CD4-positive, alpha-beta T cell treated with Interleukin-17A for 1 hour (primary cell): ENCODE measurements around the gene ST3GAL3.

Experiments
- DNase-seq: peaks from one replicate; pipeline ENCODE4 v3.0.0-alpha.2; 2020

The ST3GAL3 gene

DNA sequence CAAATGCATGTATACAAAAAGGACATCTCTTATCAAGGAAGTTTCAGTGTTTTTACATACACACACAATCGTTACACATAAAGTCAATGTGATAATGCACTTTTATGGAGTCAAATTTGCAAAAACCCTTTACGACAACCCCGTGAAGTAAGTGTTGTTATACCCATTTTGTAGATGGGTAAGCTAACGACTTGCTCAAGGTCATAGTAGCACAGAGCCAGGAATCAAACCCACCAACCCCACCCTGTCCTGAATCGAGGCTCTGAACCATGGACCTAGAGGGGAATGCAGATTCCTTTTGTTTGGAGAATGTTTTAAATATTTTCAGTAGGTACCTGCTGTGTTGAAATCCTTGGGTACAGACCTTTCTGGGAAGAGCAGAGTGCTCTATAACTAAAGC is 148.9 kb downstream of the ST3GAL3 start:
- DNase-seq, result no peak

DNA sequence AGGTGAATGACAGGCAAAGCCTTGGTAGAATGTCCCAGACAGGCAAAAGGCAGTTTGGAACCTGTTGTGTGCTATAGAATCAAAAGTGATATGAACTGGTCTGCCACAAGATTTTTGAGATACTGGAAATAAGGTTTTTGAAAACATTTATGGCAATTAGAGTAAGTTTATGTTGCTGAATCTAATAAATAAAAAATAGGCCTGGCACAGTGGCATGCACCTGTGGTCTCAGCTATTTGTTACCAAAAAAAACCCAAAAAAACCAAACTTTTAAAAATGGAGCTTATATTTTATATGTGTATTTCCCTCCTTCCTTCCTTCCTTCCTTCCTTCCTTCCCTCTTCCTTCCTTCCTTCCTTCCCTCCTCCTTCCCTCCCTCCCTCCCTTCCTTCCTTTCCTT is 149.8 kb downstream of the ST3GAL3 start:
- DNase-seq, result no peak

DNA sequence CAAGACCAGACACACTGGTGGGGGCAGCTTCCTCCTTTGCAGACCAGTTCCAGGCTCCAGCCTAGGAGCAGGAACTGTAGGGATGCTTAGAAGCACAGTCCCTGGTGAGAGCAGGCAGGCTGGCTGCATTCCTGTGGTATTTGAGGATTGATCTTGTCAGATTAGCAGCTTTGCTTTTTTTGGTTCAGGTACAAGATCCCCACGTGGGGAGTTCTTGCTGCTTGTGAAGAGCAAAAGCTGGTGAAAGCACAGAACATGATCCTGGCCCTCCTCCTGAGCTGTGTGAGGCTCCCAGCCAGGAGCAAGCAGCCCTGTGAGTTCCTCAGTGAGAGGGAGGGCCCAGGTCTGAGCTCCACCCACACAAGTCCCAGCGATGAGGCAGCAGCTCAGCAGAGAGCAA is 151.0 kb downstream of the ST3GAL3 start:
- no peak for DNase-seq

DNA sequence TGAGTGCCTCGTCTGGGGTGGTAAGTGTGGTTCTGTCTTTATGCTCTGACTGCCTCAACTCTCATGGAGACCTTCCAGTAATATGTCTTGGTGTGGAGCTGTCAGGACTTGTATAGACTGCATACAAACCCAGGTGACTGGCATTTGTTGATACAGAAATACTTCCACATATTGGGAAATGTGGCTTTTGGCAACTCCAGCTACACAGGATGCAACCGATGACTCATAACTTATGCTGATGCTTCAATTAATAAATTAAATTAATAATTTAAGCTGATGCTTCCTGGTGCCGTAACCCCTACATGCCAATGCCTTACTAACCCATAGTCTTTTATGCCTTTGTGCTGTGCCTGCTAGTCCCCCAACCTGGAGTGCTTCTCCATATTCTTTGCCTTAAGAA is 154.0 kb downstream of the ST3GAL3 start:
- no peak for DNase-seq

DNA sequence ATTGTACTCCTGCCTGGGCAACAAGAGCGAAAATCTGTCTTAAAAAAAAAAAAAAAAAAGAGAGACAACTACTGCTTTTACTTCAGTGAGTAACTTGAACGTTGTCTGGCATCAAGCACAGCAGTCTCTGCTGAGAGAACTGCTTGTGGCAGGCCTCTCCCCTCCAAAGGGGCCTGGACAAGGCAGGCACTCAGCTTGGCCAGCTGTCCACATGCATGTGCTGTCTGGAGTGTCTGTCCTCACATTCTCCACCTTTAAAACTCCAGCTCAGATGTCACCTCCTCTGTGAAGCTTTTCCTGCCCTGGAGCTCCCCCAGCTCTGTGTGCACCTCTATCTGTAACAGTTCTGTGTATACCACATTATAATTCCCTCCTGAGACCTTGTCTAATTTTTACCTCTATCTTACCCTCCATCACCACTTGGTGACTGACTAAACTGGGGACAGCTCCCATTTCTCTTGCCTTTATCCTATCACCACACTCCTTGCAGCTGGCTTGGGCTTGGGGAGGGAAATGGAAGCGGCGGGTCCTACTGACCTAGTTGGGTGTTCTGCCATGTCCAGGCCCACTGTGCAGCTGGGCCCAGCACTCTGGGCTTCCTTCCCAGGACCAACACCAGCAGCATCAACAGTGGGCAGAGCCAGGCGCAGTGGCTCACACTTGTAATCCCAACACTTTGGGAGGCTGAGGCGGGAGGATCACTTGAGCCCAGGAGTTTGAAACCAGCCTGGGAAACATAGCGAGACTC is 154.8 kb downstream of the ST3GAL3 start:
- no peak for DNase-seq

DNA sequence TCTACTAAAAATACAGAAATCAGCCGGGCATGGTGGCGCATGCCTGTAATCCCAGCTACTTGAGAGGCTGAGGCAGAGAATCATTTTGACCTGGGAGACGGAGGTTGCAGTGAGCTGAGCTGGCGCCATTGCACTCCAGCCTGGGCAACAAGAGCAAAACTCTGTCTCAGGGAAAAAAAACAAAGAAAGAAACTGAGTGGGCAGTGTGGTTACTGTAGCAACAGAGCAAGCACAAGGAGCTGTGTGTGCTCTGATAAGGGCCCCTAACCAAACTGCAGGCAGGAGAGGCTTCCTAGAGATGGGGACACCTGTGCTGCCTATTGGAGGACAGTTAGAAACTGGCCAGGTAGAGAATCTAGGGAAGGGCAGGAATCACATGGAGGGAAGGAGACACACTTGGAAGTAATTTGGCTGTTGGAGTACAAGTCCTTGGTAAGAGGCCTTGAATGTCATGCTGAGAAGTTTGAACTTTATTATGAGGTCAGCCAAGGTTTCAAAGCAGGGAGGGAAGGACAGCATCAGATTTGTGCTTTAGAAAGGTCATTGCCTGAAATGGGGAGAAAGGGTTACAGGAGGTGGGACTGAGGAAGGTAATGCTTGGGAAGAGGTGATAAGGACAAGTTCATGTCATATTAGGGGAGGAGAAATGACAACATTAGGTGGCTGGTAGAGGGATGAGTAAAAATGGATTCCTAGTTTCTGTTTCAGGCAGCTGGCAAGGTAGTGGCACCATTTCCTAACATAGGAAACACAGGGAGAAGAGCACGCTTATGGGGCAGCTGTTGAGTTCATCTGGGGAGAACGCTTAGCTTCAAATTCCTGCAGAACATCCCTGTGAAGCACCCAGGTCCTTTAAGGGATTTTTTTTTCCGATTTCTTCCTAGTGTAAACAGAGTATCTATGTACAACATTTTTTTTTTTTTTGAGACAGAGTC is 157.0 kb downstream of the ST3GAL3 start:
- DNase-seq, result no peak

DNA sequence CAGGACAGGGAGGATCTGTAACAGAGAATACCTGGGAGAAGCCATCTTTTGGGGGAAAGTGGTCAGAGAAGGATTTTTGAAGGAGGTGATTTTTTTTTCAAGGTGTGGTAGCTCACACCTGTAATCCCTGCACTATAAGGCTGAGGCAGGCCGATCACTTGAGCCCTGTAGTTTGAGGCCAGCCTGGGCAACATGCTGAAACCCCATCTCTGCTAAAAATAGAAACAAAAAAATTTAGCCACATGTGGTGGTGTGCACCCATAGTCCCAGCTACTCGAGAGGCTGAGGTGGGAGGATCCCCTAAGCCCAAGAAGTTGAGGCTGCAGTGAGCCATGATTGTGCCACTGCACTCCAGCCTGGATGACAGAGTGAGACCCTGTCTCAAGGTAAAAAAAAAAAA is 158.9 kb downstream of the ST3GAL3 start:
- DNase-seq, result no peak

DNA sequence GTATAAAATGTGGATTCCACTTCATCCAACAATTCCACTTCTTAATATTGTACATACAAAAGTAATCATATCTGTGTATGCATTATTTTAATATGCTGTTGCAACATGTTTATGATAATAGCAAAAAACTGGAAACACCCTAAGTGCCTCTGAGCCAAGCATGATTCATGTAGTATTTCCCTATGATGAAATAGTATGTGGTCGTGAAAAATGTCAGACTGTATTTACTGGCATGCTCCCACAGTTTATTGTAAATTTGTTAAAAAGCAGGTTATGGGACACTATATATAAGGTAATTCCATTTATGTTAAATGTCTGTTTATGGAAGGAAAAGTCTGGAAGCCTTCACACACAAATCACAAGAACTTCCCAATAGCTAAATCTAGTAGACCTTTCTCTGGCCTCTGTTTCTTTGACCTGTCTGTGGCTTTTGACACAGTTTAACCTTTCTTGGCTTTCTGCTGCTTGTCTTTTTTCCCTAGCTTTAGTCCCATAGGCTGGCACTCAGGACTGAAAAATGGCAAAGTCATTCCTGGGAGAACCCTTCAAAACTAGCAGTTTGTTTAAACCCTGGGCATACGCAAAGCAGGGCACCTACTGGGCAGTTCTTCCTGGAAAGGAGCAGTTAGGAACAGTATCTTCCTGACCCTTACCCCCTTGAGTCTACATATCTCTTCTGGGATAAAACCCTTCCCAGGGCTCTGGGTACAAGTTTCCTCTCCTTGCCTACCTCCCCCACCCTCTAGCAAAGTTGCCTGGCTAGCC is 160.8 kb downstream of the ST3GAL3 start:
- DNase-seq, result no peak

DNA sequence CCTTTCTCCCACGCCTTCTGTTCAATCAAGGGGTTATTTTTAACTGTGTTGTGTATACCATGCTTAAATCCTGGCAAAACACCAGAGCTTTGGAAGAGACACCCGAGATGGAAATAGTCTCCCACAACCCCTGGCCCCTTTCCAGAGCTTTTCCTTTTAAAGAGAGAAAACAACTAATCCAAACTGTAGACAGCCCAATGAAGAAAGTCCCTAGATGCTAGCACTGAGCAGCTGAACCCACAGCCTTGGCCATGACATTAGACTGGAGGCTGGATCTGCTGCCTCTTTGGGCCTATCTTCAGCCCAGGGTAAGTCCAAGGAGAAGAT is 161.4 kb downstream of the ST3GAL3 start:
- DNase-seq, result no peak

DNA sequence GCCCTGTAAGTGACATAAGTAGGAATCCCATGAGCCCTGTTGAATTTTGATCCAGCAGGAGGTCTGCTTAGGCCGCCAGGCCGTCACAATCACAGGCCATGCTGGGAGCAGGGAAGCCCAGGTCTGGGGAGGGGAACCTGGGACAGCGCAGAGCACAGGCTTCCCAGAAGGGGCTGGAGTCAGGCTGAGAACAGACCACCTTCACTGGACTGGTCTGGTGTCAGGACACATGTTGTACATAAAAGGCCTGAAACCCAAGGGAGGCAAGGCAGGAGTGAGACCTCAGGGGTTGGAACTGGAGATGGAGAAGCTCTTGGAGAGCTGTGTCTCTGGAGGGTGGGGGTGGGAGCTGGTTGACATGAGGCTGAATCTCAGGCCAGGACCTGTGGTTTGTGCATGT is 163.0 kb downstream of the ST3GAL3 start:
- DNase-seq, result no peak

DNA sequence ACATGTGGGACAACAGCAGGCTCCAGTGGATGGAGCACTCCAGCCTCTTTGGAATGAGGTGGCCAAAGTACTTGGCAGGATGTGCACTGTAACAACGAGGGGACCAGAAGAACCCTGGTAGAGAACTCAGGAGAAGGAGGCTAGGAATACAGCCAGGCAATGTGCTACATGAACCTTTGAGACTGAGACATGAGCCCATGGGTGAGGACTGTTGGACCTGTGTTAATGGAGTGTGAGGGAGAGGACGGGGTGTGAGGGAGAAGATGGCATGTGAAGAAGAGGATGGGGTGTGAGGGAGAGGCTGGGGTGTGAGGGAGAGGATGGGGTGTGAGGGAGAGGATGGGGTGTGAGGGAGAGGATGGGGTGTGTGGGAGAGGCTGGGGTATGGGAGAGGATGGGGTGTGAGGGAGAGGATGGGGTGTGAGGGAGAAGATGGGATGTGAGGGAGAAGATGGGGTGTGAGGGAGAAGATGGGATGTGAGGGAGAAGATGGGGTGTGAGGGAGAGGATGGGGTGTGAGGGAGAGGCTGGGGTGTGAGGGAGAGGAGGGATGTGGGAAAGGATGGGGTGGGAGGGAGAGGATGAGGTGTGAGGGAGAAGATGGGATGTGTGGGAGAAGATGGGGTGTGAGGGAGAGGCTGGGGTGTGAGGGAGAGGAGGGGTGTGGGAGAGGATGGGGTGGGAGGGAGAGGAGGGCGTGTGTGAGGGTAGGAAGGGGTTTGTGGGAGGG is 164.0 kb downstream of the ST3GAL3 start:
- DNase-seq, result no peak

DNA sequence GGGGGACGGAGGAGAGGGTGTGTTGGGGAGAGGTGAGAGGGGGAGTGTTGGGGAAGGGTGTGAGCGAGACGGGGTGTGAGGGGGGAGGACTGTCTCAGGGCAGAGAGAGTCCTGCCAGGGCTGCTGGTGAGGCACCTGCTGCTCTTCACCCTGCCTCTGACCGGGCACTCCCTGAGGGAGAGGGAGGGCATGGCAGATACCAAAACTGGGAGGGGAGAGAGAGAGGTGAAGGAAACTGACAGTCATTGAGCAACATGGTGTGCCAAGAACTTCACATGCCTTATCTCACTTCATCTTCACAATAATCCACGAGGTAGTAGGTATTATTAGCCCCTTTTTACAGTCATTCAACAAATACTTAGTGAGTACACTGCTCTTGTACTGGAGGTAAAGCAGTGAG is 164.9 kb downstream of the ST3GAL3 start:
- no peak for DNase-seq

DNA sequence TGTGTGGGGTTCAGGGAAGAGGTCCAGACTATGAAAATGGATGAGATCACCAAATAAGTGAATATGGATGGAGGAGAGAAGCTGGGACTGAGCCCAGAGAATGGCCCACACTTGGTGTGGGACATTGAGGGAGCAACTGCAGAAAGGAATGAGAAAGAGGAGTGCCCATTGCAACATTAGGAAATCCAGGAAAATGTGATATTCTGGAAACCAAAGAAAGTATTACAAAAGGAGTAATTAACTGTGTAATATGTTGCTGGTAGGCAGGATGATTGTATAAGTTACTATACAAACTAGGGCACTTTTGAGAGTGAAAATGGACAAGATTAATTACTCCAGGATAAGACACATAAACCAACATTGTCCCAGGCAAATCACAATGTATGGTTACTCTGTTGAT is 166.5 kb downstream of the ST3GAL3 start:
- DNase-seq, result no peak

DNA sequence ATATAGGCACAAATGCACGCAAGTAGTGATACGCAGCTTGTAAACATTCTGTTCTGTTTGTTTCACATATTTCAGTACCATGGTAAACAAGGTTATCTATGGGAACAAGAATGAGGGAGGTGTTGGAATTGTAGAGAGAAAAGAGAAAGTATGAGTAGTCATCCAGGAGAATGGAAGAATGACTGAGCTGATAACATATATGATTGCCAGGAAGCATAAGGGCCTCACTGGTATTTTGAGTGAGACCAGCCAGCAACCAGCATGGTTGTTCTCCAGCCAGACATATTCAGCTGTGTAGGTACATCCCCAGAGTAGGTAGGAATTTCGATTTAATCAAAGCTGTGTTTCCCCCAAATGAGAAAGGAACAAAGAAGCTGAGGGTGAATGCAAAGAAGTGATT is 167.4 kb downstream of the ST3GAL3 start:
- DNase-seq, result no peak

DNA sequence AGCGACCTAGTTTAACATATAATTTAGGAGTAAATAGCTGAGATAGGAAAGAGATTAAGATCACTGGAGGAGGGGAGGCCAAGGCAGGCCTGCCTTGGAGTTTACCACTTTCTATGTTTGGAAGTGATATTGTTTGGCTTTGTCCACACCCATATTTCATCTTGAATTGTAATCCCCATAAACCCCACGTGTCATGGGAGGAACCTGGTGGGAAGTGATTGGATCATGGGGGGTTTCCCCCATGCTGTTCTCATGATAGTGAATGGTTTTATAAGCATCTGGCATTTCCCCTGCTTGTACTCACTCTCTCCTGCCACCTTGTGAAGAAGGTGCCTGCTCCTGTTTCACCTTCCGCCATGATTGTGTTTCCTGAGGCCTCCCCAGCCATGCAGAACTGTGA is 168.0 kb downstream of the ST3GAL3 start:
- DNase-seq, result no peak

DNA sequence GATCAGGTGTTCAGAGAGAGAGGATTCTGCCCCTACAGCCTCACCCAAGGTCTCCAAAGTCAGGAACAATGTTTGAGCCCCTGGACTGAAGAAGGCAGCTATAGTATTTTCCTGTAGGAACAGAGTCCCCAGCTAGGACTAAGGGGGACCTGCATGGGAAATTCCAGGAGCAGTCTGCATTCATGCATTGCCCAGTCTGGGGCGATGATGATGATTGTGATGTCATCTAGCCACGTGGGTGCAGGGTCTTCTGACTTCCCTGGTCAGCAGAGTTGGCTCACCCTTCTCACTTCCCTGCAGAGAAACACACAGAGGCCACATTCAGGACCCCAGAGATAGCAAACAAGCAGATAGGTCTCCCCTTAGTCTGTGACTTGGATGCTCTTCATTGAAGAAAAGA is 169.8 kb downstream of the ST3GAL3 start:
- no peak for DNase-seq

DNA sequence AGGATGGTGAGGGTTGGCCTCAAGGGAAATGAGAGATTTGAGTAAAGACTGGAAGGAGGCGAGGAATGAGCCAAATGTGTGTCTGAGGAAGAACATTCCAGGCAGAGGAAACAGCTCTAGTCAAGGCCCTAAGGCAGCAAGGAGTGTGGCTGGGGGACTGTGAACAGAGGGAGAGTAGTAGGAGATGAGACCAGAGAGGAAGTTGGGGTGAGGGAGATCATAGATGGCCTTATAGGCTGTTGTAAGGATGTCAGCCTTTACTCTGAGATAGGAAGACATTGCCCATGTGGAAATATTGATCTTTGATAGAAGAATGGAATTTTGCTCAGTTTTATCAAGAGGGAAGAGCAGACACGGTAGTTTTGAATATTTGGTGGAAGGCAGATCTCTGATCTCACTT is 171.1 kb downstream of the ST3GAL3 start:
- DNase-seq, result no peak

DNA sequence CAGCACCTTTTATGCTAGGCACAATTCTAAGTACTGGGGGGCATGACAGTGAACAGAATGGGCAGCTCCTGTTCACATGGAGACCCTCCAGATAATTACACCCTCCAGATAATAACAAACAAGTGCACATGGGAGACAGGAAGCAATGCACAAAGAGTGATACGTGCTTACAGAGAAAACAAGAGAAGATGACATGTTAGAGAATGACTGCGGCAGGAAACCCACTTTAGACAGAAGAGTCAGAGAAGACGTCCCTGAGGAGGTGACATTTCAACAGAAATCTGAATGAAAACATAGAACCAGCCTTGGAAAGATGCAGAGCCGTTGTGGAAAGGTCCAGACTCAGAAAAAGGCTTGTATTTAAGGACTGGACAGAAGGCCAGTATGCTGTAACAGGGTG is 171.5 kb downstream of the ST3GAL3 start:
- no peak for DNase-seq

DNA sequence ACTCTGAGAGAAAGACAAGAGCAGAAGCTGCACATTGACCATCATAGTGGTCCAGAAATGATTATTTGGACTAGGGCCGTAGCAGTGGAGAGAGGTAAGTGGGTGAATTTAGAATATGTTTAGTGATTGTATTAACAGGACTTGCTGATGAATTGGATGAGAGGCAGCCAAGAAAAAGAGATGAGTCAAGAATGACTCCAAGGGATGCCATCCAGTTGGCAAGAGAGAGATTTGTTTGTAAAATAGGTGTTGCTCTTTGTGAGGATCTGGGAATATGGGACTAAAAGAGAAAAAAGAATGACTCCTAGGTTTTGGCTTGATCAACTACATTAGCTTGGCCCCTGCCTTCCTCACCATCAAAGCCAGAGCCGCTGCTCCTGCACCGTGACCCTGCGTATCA is 172.1 kb downstream of the ST3GAL3 start:
- no peak for DNase-seq

DNA sequence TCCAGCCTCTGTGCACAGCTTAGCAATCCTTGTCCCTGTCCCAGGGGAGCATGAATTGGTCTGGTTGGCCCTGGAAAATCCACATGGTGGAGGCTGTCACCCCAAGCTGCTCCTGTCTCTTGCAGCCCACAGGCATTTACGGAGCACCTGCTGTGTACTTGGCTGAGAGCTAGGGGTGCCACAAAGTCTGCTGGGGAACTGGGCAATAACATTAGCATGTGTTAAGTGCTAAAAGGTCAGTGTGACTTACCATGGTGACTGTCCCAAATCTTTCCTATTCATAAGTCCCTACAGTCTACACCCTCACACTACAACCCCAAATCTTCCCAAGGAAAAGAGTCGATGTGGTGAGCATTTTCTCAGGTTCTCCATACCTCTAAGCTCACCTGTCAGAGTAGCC is 172.7 kb downstream of the ST3GAL3 start:
- no peak for DNase-seq

DNA sequence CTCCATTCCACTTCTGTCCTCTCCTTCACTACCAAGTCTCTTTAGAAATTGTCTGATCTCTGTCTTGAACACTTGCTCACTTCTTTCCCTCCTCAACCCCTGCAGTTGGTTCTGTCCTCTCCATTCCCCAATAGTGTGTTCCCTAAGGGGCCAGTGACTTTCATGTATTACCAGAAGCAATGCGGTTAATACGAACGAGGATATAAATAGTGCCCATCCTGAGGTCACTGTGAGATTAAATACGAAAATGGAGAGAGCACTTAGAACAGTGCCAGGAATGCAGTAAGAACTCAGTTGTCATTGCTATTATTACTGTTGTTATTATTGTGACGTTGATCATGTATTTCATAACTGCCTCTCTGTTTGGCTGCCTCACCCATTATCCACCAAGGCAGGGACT is 173.3 kb downstream of the ST3GAL3 start:
- no peak for DNase-seq

DNA sequence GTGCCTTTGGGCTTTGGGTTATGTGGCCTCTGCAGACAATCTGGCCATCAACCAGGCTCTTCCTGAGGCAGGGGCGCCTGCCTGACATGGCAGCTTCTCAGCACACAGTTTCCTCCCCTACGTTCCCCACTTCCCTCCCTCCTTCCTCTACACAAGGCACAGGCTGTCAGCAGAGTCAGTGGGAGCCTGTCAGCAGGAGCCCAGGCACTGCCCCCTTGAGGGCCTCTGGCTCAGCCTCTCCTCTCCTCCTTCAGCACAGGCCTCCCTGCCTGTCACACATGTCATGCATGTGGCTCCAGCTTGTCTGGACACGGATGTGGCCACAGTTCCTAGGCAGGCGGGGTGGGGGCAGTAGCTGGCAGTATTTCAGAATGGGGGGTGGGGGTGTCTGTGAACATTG is 174.1 kb downstream of the ST3GAL3 start:
- DNase-seq, result no peak

DNA sequence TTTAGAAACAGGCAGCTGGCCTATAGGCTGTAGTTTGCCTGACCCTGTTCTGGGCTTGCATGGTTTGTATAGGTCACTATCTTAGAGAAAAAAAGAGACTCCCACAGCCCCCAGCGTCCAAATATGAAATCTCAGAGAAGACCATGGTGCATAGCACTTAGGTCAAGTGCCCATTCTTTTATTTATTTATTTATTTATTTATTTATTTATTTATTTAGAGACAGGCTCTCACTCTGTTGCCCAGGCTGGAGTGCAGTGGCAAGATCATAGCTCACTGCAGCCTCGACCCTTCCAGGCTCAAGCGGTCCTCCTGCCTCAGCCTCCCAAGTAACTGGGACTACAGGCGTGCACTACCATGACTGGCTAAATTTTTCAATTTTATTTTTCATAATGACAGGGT is 175.4 kb downstream of the ST3GAL3 start:
- DNase-seq, result no peak
